Omental fat pad (tissue), 4 donors: Measurements from ENCODE around the gene OGFR. TPM values are rescaled to one million over a fixed set of nuclear protein-coding genes. Genes with fewer than 3 reads are reported as not detected.

Source experiments
- ATAC-seq: fragments of 150-250 bp; one replicate; pipeline ENCODE4 v1.9.1; 2016; ENCODE audit warnings: mild to moderate bottlenecking, moderate library complexity; ENCODE audit not compliant: low FRiP score
- DNase-seq: peaks from one replicate; pipeline ENCODE4 v3.0.0-alpha.2; 2019; ENCODE audit warnings: low spot score
- CTCF ChIP-seq, 3 donors: fragments of 450-650 bp; IDR thresholded peaks; one replicate each; pipeline ENCODE4 v1.5.1; 2016 to 2017; ENCODE audit warnings: antibody characterized with exemption in 3 of 3, mild to moderate bottlenecking in 3 of 3, moderate library complexity in 2 of 3
- total RNA-seq, 4 donors: library from RNA; depleted of rRNA; stranded (reverse); fragments of >200 nt; gene quantifications; one replicate each; pipeline ENCODE4 v1.1.0, GENCODE V29; 2016

OGFR gene
- total RNA-seq, 4 donors from 2014 or later = 34.0 to 84.2 (median 52.8) TPM

- ATAC-seq (no peak), DNase-seq (no peak)
- no peak for TF ChIP-seq CTCF (IDR thresholded peaks at IDR 0.05)
Observed at GRCh38 chr20:62820208-62820961, 15.8 kb downstream of the OGFR start.

GRCh38 chr20:62820962-62821725 is 16.5 kb downstream of the OGFR start:
- no peak for DNase-seq
- no peak for ATAC-seq
- no peak for TF ChIP-seq CTCF (IDR thresholded peaks at IDR 0.05)

GRCh38 chr20:62821726-62822210 is 17.1 kb downstream of the OGFR start:
- no peak for TF ChIP-seq CTCF (IDR thresholded peaks at IDR 0.05)
- no peak for ATAC-seq
- no peak for DNase-seq

- DNase-seq (no peak), ATAC-seq (no peak)
- TF ChIP-seq CTCF (IDR thresholded peaks at IDR 0.05) = no peak
Observed at GRCh38 chr20:62822239-62822787, 17.7 kb downstream of the OGFR start.

GRCh38 chr20:62822788-62823651 is 18.4 kb downstream of the OGFR start:
- DNase-seq (no peak), ATAC-seq (no peak)
- TF ChIP-seq CTCF (IDR thresholded peaks at IDR 0.05) = no peak

GRCh38 chr20:62823688-62824475 is 19.2 kb downstream of the OGFR start:
- no peak for TF ChIP-seq CTCF (IDR thresholded peaks at IDR 0.05)
- DNase-seq (no peak), ATAC-seq (no peak)
